GM21367 (cell line): ENCODE data around the gene MSH3.
"Not testable (repeated sequence)": the region's sequence is repeated elsewhere in the genome, so short reads cannot be mapped to it uniquely, and the experiment has no call there.

Source experiments
- ATAC-seq: cut with Tn5 transposase; IDR thresholded peaks from one replicate; pipeline ENCODE4 v1.9.1; 2021; ENCODE audit not compliant: unreplicated experiment

MSH3 gene

DNA sequence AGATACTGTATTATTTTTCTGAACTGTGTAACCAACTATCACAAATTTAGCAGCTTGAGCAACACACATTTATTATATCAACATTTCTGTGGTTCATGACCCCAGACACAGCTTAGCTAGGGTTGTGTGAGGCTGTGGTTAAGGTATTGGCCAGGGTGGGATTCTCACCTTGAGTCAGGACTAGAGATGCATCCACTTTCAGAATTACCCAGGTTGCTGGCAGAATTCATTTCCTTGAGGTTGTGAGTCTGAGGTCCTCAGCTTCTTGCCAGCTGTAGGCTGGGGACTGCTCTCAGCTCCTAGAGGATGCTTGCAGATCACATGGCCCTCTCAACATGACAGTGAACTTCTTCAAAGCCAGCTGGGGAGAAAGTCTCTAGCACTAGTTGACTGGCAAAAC, 183.2 kb downstream of the MSH3 start:
- ATAC-seq, result no peak

DNA sequence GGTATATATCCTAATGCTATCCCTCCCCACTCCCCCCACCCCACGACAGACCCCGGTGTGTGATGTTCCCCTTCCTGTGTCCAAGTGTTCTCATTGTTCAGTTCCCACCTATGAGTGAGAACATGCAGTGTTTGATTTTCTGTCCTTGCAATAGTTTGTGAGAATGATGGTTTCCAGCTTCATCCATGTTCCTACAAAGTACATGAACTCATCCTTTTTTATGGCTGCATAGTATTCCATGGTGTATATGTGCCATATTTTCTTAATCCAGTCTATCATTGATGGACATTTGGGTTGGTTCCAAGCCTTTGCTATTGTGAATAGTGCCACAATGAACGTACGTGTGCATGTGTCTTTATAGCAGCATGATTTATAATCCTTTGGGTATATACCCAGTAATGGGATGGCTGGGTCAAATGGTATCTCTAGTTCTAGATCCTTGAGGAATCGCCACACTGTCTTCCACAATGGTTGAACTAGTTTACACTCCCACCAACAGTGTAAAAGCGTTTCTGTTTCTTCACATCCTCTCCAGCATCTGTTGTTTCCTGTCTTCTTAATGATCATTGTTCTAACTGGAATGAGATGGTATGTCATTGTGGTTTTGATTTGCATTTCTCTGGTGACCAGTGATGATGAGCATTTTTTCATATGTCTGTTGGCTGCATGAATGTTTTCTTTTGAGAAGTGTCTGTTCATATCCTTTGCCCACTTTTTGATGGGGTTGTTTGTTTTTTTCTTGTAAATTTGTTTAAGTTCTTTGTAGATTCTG, 186.8 kb downstream of the MSH3 start:
- ATAC-seq, result not testable (repeated sequence)

DNA sequence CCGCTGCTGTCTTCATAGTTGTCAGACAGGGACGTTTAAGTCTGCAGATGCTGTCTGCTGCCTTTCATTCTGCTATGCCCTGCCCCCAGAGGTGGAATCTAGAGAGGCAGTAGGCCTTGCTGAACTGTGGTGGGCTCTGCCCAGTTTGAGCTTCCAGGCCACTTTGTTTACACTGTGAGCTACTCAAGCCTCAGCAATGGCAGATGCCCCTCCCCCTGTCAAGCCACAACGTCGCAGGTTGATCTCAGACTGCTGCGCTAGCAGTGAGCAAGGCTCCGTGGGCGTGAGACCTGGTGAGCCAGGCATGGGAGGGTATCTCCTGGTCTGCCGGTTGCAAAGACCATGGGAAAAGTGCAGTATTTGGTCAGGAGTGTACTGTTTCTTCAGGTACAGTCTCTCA, 192.0 kb downstream of the MSH3 start:
- ATAC-seq, result not testable (repeated sequence)

DNA sequence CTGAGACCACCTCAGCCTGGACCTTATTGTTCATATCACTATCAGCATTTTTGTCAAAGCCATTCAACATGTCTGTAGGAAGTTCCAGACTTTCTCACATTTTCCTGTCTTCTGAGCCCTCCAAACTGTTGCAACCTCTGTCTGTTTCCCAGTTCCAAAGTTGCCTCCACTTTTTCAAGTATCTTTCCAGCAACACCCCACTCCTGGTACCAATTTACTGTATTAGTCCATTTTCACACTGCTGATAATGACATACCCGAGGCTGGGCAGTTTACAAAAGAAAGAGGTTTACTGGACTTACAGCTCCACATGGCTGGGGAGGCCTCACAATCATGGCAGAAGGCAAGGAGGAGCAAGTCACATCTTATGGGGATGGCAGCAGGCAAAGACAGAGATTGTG, 195.7 kb downstream of the MSH3 start:
- not testable (repeated sequence) for ATAC-seq

DNA sequence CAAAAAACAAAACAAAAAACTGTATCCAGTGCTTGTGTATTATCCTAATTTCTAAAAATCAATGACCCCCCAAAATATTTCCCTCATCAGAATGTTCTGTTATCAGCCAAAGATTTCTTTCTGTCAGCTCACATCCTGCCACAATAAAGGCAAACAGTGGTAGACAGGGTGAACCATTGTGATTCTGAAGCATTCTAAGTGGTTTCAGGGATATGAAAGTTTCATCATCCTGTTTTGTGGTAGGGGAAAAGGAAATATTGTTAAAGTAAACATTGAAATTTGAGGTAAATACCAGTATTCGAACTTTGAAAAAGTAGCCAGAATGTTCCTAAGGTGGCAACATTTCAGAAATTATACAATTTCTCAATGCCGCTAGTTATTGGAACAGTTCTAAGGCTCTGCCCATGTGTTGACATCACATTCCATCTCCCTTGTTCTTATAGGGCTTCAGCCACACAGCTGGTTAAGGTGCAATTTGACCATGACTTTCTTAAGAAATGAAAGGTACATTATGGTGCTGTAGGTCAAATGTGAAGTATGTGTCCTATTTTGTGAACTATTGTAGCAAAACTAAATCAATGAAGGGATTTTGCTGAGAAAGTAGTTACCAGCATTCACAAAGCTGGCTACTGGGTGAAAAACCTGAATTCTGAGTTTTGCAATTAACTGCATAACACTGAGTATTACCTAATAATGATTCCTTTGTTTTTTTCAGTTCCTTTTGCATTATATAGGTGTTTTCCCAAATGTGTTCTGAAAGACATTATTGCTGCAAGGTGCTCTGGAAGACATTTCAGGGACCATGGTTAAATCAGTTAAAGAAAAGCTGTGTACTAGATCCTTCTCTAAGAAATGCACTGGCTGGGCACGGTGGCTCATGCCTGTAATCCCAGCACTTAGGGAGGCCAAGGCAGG, 198.1 kb downstream of the MSH3 start:
- no peak for ATAC-seq

DNA sequence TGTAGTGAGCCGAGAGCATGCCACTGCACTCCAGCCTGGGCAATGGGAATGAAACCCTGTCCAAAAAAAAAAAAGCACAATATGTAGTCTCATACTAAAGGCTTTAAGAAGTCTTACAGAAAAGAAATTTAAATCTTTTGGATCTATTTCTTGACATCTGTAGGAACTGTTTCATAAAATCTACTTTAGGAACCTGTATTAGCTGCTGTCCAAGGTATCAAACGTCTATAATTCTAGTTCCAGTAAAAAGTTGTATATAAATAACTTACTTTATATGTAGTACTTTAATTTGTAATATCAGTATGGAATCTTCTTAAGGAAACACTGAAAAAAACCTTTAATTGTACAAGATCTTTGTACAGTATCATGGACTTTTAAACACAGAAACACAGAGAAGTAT, 199.0 kb downstream of the MSH3 start:
- ATAC-seq, result no peak

DNA sequence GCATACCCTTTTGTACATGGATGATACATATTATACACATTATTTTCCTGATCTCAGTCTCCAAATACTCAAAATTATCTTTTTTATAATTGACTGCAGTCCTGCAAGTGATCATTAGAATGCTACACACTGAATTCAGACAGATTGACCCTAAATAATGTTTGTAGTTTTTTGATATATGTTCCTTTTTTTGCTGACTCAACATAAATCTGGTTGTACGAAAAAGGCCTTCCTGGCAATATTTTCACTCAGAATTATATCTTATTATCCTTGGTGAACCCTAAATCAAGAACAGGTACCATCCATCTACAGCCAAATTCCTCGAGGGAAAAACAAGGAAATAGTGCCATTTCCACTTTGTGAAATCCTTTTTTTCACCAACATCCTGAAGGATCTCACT, 200.1 kb downstream of the MSH3 start:
- ATAC-seq, result no peak

DNA sequence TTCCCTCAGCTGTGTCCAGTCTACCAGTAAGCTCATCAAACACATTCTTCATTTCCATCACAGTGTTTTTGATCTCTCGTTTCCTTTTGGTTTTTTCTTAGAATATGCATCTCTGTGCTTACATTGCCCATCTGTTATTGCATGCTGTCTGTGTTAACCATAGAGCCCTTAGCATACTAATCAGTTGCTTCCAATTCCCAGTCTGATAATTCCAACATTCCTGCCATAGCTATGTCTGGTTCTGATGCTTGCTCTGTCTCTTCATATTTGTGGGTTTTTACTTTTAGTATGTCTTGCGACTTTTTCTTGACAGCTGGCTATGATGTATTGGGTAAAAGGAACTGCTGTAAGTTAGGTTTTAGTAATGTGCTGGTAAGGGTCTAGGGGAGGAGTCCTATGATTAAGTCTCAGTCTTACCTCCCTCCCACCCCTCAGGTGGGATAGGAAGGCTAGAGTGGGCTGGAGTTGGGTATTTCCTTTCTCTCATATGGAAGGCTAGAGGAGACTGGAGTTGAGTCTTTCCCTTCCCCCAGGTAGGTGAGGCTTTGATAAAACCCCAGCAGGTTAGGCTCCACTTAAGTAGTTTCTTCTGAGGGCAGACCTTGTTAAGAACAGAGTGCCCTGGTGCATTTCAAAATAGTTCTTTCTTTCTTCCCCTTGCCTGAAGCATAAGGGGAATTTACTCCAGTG, 206.6 kb downstream of the MSH3 start:
- no peak for ATAC-seq

DNA sequence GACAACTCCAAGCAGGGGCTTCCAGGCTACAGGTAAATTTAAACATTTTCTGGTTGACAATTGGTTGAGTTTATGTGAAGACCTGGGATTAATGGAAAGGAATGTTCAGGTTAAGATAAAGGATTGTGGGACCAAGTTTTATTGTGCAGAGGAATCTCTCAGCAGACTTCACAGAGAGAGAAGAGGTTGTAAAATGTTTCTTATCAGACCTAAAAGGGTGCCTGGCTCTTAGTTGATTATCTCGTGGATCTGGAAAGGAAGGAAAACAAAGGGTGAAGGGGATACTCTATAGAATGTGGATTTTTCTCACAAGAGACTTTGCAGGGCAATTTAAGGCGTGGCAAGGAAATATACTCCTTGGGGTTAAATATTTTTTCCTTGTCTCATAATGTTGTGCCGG, 209.3 kb downstream of the MSH3 start:
- ATAC-seq, result no peak

DNA sequence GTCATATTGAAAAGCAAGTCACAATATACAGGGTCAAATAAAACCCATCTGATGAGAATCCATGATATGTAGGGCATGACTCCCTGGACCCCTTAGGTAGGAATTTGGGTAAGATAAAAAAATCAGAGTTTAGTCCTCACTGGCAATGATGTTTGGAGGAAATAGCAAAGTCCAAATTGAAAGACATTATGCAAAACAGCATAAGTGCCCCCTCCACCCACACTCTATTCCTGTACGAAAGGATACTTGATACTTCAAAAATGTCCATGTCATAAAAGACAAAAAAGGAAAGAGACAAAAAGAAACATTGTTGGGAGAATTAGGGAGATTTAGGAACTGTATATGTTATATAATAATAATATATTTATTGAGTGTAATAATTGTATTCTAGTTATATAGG, 209.7 kb downstream of the MSH3 start:
- ATAC-seq, result no peak

DNA sequence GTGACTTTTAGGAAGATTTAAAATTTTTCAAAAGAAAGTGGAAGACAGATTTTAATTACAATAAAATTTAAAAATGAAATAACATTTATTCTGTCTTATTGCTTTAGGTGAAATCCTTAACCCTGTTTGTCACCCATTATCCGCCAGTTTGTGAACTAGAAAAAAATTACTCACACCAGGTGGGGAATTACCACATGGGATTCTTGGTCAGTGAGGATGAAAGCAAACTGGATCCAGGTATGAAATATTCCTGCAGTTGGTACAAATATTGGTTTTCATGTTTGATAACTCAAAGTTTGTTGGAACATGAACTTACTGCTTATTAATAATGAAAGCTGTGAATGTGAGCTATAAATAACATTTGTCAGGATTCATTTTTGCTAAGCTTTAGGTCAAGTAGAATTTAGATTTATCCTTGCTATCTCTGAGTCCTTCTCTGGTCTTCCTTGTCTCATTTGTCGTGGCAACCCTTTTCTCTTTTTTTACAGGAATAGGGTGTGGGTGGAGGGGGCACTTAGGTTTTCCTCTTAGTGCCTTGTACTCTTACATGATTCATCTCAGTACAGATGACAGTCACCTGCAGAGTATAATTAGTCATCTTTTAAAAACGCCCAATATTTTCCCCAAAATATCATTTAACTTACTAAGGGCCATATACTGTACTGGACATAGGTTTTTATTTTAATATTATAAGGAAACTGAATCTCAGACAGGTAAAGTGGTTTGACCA, 210.4 kb downstream of the MSH3 start:
- no peak for ATAC-seq

DNA sequence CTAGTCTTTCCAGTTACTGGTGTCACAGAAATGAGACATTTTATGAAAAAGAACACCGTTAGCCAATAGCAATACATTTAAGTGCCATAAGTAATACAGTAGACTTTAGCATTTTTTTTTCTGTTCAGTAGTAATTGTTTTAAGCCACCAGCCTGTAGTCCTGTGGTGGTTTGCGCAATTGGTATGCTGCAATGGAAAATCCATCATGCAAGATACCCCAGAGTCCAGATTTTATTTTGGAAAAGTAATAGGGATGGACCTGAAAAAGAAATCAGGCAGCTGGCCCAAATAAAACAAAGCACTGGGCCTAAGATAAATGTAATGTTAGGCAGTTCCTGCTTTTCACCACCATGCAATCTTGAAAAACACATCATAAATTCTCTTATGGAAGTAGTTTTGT, 211.1 kb downstream of the MSH3 start:
- ATAC-seq, result no peak

DNA sequence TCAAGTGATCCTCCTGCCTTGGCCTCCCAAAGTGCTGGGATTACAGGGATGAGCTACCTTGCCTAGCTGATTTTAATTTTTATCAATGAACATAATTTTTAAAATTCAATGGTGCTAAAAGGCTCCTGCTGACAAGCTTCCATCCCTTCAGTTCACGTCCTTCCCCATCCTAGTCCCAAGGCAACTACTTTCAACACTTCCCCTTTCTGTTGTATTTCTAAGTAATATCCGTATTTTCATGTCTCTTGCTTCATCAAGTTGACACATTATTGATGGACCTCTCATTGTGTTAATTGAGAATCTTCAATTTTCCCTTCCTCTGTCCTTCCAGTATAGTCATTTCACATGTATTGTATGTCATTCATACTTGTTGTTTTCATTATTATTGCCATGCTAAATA, 211.9 kb downstream of the MSH3 start:
- no peak for ATAC-seq

DNA sequence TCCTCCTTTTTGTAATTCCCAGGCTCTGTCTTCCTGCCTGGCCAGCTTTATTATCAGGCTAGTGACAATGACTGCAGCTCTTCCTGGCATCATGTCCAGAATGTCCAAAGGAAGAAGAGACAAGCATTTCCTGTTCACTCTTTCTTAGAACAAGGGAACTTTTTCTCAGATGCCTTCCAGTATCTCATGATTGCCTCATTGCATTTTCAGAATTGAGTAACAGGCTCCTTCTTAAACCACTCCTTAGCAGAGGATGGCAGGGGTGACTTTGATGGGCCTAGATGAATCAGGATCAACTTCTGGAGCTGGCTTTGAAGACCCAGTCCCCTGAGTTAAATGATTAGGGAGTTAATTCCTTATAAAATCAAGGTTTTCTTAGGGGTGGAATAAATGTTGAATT, 212.8 kb downstream of the MSH3 start:
- ATAC-seq, result no peak

DNA sequence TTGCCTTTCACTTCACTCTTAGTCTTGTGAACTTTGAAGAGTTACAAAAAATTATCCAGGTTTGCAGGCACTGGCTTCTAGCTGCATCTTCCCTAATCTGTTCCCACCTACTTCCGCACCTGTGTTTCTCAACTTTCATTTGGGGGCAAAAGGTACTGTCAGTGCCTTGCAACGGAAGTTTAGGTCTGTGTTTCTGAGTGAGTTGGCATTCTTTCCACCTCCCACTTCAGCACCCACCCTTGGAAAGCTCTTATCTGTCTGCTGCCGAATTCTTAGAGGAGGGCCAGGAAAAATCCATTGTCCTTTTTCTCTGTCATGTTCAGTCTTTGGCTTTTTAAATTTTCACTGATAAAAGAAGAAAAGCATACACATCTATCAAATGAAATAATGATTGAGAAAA, 216.0 kb downstream of the MSH3 start:
- no peak for ATAC-seq

DNA sequence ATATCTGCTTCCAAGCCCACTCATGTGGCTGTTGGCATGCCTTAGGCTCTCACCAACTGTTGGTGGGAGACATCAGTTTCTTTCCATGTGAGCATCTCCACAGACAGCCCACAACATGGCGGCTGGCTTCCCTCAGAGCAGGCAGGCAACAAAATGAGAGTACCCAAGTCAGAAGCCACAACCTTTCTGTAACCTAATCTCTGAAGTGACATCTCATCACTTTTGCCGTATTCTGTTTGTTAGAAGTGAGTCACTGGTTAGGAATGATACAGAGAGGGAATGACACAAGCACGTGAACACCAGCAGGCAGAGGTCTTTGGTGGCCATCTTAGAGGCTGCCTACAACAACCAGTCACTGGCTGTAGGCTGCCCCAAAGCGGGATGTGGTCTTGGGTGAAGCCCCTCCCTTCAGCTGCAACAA, 217.1 kb downstream of the MSH3 start:
- ATAC-seq, result no peak

DNA sequence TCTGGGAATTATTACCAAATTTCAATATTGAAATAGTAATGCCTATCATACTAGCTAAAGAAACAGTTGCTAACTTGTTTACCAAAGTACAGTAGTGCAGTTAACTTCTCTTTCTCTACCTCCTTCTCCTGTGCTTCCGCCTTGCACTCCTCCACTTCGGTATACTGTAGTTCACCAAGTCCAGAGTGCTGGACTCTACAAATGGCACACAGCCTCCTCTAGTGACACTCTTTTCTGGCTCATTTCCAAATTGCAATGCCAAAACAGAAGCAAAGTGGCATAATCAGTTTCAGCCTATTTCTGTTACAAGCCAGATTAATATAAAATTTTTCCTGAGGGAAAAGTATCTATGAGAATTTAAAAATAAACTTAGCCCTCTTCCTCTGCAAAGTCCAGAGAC, 219.7 kb downstream of the MSH3 start:
- no peak for ATAC-seq

DNA sequence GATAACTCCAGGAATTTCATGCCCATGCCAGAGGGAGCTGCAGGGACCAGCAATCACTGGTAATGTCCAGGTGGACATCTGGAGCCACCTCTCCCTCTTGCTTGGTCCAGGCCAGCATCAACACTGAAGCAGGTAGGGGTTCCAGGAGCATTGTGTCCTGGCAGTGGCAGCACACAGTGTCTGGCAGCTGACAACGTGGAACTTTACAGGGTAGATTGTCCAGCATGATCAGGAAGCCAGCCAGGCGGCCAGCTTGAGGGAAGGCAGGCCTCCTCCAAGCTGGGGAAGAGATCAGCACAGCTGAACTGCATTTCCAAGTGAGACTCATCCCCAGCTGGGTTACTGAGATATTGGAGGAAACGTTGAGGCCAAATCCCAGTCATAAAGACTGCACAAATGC, 223.1 kb downstream of the MSH3 start:
- no peak for ATAC-seq

DNA sequence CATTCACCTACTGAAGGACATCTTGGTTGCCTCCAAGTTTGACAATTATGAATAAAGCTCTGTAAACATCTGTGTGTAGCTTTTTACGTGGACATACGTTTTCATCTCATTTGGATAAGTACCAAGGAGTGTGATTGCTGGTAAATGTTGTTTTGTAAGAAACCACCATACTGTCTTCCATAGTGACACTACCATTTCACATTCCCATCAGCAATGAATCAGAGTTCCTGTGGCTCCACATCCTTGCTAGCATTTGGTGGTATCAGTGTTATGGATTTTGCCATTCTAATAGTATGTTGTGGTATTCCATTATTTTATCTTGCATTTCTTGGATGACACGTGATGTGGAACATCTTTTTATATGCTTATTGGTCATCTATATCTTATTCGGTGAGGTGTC, 227.3 kb downstream of the MSH3 start:
- no peak for ATAC-seq

DNA sequence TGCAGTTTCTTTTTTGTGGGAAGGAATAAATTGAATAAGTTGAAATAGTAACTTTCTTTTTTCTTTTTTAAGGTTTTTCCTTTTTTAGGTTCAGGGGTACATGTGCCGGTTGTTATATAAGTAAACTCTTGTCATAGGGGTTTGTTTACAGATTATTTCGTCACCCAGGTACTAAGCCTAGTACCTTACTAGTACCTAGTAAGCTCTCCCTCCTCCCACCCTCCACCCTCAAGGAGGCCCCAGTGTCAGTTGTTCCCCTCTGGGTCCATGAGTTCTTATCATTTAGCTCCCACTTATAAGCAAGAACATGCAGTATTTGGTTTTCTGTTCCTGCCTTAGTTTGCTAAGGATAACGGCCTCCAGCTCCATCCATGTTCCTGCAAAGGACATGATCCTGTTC, 228.9 kb downstream of the MSH3 start:
- ATAC-seq, result not testable (repeated sequence)
